ENCODE measurements around the gene PCSK5.

PCSK5 gene

DNA sequence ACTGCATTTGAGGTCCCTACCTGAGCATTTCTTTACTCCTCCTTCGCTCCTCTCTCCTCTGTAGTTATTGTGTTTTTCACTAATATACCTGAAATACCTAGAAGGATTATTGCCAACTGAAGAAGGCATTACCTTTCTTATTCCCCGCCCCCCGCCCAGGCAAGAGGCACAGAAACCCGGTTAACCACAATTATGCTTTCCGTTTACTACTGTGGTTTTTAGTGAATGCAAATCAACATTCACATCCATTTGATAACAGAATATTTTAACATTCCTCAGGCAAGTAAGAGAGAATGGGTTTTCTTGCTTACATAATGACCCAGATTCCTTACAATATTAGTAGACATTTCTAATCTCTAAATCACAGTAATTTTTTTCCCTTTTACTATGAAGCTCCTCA lies 136.9 kb downstream of the PCSK5 start:
- no peak overlapping the region for H3K4me3 ChIP-seq (replicated peaks; ENCODE audit: low read depth, low read length)
- TF ChIP-seq, protein P1, sequence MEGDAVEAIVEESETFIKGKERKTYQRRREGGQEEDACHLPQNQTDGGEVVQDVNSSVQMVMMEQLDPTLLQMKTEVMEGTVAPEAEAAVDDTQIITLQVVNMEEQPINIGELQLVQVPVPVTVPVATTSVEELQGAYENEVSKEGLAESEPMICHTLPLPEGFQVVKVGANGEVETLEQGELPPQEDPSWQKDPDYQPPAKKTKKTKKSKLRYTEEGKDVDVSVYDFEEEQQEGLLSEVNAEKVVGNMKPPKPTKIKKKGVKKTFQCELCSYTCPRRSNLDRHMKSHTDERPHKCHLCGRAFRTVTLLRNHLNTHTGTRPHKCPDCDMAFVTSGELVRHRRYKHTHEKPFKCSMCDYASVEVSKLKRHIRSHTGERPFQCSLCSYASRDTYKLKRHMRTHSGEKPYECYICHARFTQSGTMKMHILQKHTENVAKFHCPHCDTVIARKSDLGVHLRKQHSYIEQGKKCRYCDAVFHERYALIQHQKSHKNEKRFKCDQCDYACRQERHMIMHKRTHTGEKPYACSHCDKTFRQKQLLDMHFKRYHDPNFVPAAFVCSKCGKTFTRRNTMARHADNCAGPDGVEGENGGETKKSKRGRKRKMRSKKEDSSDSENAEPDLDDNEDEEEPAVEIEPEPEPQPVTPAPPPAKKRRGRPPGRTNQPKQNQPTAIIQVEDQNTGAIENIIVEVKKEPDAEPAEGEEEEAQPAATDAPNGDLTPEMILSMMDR (IDR thresholded peaks at IDR 0.05; ENCODE audit: low read depth, low read length, missing control alignments), result no peak
- no peak for DNase-seq (ENCODE audit: extremely low read depth, low read depth)

DNA sequence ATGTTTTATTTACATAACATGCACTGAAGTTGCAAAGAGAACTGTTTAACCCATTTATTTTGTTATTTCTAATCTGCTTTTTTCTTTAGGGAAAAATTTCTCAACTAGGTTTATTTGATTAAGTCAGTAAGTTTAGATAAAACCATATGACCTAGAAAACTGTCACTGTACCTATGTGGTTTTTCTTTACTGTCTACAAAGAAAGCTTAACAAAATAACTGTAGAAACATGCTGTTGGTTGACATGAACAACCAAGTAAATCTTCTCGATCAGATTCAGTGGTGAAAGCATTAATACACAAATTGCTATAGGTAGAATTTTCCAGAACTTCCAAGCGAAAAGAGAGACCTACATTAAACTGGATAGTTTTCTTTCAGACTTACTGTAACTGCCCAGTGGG lies 137.4 kb downstream of the PCSK5 start:
- TF ChIP-seq, protein P1 (IDR thresholded peaks at IDR 0.05; ENCODE audit: low read depth, low read length, missing control alignments), result no peak
- DNase-seq (ENCODE audit: extremely low read depth, low read depth), result no peak
- no peak overlapping the region for H3K4me3 ChIP-seq (replicated peaks; ENCODE audit: low read depth, low read length)

DNA sequence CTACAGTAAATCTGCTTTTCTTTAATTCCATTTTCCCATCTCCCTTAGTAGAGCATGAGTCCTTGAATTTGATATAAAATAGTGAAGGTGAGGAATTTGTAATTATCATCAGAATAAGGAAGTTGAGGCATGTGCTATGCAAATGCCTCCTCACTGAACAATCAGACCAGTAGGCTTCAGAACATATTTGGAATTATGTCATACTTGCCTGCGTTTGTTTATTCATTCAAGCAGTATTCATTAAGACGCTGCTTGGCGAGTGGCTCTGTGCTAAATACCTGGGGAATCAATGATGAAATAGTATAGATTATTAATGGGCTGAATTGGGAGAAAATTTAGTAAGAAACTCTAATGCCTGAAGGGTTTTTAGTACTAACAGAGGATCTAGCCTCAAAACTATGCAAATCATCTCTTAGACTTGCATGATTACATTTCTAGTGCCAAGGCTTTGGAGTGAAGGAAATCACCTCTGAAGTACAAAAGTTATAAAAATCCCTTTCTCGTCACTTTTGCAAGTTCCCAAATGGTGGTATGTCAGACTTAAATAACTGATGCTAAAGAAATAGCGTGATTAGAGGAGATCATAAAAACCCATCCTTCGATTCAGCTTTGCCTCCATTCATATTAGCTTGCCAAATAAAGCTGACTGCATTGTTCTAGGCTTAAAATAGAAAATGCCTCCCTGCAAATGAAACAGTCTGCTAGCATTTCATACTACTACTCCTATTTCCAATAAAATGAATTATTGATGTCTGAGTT lies 141.7 kb downstream of the PCSK5 start:
- no peak for DNase-seq (ENCODE audit: extremely low read depth, low read depth)
- H3K4me3 ChIP-seq (replicated peaks; ENCODE audit: low read depth, low read length), result no peak overlapping the region
- TF ChIP-seq, protein P1 (IDR thresholded peaks at IDR 0.05; ENCODE audit: low read depth, low read length, missing control alignments), result no peak

DNA sequence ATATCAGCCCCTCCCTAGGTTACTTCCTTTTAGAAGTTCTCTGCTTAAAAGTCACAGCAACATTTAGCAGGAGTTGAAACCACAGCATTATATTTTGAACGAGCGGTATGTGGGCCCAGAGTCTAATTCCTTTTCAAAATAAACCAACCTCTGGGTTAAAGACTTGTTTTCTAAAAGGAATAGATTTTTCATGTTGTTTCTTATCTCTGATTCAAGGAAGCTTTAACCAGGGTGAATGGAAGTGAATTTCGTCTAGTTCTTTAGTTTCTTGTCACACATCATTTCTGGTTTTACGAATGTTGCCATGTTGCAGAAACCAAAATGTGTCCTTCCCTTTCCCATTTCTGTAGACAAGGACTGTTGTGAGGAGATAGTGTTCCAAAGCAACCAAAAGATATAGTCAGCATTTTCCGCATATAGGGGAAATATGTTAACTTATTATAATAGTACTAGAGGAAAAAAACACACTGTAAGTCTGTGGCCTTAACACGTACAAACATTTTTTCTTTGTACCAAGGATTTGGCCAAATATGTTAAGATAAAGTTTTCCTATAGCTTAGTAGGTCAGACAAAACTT lies 142.4 kb downstream of the PCSK5 start:
- TF ChIP-seq, protein P1 (IDR thresholded peaks at IDR 0.05; ENCODE audit: low read depth, low read length, missing control alignments), result no peak

DNA sequence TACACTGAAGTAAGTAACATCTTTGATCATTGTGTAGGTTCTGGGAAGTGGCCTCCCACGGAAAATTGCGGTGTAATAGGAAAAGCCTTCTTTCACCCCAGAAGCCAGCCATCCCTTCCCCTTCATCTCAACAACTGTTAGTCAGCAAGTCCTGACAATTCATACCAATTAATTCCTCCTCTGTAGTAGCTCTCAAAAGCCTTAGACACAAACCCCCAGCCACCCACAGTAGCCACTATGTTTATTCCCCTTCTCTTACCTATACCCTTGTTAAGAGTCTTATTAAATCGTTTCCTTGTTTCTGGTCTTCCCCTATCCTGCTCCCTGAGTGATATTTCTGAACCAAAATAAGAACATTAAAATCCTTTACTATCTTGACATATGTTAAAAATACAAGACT lies 143.6 kb downstream of the PCSK5 start:
- TF ChIP-seq, protein P1 (IDR thresholded peaks at IDR 0.05; ENCODE audit: low read depth, low read length, missing control alignments), result no peak
- H3K4me3 ChIP-seq (replicated peaks; ENCODE audit: low read depth, low read length), result no peak overlapping the region
- no peak for DNase-seq (ENCODE audit: extremely low read depth, low read depth)

More for the DNA sequence above, 142.4 kb downstream of the PCSK5 start:
- no peak for DNase-seq (ENCODE audit: extremely low read depth, low read depth)
- no peak overlapping the region for H3K4me3 ChIP-seq (replicated peaks; ENCODE audit: low read depth, low read length)

DNA sequence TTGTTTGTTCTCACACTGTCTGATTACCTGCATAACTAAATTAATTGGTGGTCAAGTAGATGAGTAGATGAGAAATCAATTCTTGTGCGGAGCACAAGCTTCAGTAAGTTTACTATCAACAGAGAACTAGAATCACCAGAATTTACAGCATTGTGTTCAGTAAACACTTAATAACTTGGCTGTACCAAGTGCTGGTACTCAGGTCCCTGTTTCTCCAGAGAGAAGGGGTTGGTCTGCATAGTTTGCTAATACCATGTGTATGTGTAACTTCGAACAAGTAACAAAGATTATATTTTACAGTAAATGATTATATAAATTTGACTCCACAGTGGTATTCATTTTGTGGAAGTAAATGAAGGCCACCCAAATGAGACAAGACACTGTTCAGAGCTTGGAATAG lies 146.3 kb downstream of the PCSK5 start:
- TF ChIP-seq, protein P1 (IDR thresholded peaks at IDR 0.05; ENCODE audit: low read depth, low read length, missing control alignments), result no peak
- DNase-seq (ENCODE audit: extremely low read depth, low read depth), result no peak
- H3K4me3 ChIP-seq (replicated peaks; ENCODE audit: low read depth, low read length), result no peak overlapping the region

Measured in HFF-Myc (cell line).